HCT116 (cell line): ENCODE measurements around the gene PLXNC1.

ENCODE experiments used
- EGR1 ChIP-seq: IDR thresholded peaks from 2 replicates; pipeline ENCODE4 v1.6.1; 2012; ENCODE audit warnings: low read depth
- ELF1 ChIP-seq: IDR thresholded peaks from 2 replicates; pipeline ENCODE4 v1.6.1; 2012; ENCODE audit warnings: low read depth, borderline replicate concordance
- EZH2 ChIP-seq: fragments of 200-600 bp; sonication (generic); IDR thresholded peaks from 2 replicates; pipeline ENCODE4 v1.6.1; 2017; ENCODE audit warnings: antibody characterized with exemption, mixed run types
- EZH2phosphoT487 ChIP-seq: fragments of 200-600 bp; IDR thresholded peaks from 2 replicates; pipeline ENCODE4 v1.6.1; 2018; ENCODE audit warnings: antibody characterized with exemption, borderline replicate concordance
- FOSL1 ChIP-seq: IDR thresholded peaks from 2 replicates; pipeline ENCODE4 v1.6.1; 2012; ENCODE audit warnings: low read depth
- POLR2A ChIP-seq: IDR thresholded peaks from 2 replicates; pipeline ENCODE4 v1.7.0; 2011; ENCODE audit warnings: borderline replicate concordance; ENCODE audit not compliant: insufficient read depth, insufficient read length; ENCODE audit errors: extremely low read depth
- POLR2AphosphoS5 ChIP-seq: IDR thresholded peaks from 2 replicates; pipeline ENCODE4 v1.6.1; 2011; ENCODE audit warnings: mild to moderate bottlenecking, low read depth, low read length, moderate library complexity
- SIN3A ChIP-seq: IDR thresholded peaks from 2 replicates; pipeline ENCODE4 v1.6.1; 2012; ENCODE audit warnings: low read depth
- SP1 ChIP-seq: IDR thresholded peaks from 2 replicates; pipeline ENCODE4 v1.6.1; 2012; ENCODE audit warnings: low read depth
- YY1 ChIP-seq: IDR thresholded peaks from 2 replicates; pipeline ENCODE4 v1.6.1; 2011; ENCODE audit warnings: low read length, low read depth, moderate library complexity, mild to moderate bottlenecking; ENCODE audit not compliant: insufficient replicate concordance; ENCODE audit errors: extremely low read depth
- TF ChIP-seq, protein P1 (sequence below): IDR thresholded peaks from 2 replicates; pipeline ENCODE4 v1.6.1; 2012
- TF ChIP-seq, protein P2 (sequence below), 3 experiments: fragments of 200-600 bp in 1 of 3; sonication (generic) in 1 of 3; IDR thresholded peaks in 2 of 3; conservative IDR thresholded peaks in 1 of 3; 2 replicates each; pipeline ENCODE4 v1.5.1; 2012 to 2017; ENCODE audit warnings: low read depth in 2 of 3, low read length in 2 of 3, antibody characterized with exemption in 1 of 3, borderline replicate concordance in 1 of 3, control low read depth in 1 of 3, mild to moderate bottlenecking in 1 of 3, mixed read lengths in 1 of 3, mixed run types in 1 of 3, moderate library complexity in 1 of 3; ENCODE audit not compliant: insufficient read depth in 1 of 3
- TF ChIP-seq, protein P3 (sequence below): IDR thresholded peaks from 2 replicates; pipeline ENCODE4 v1.6.1; 2012; ENCODE audit warnings: low read depth
- TF ChIP-seq, protein P4 (sequence below): IDR thresholded peaks from 2 replicates; pipeline ENCODE4 v1.6.1; 2011; ENCODE audit warnings: mild to moderate bottlenecking, low read length, moderate library complexity; ENCODE audit not compliant: insufficient replicate concordance; ENCODE audit errors: extremely low read depth

DNA sequence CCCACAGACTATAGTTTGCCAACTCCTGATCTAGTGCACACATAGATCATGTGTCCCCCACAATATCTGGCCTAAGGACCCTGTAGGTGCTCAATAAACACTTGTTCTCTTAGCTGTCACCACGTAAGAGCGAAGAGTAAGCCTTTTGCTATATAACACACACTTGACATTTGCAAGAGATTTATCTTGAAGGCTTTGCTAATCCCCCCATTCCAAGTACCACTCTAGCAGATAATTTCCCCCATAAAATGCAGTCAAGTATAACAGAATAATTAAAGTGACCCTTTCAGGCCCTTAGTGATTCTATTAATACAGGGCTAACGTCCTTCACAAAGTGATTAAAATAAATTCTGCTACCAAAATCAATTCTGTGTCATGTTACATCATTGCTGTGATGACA is 87.5 kb downstream of the PLXNC1 start:
- no peak for TF ChIP-seq FOSL1
- TF ChIP-seq, protein P1, sequence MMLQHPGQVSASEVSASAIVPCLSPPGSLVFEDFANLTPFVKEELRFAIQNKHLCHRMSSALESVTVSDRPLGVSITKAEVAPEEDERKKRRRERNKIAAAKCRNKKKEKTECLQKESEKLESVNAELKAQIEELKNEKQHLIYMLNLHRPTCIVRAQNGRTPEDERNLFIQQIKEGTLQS: no peak
- TF ChIP-seq, protein P2, sequence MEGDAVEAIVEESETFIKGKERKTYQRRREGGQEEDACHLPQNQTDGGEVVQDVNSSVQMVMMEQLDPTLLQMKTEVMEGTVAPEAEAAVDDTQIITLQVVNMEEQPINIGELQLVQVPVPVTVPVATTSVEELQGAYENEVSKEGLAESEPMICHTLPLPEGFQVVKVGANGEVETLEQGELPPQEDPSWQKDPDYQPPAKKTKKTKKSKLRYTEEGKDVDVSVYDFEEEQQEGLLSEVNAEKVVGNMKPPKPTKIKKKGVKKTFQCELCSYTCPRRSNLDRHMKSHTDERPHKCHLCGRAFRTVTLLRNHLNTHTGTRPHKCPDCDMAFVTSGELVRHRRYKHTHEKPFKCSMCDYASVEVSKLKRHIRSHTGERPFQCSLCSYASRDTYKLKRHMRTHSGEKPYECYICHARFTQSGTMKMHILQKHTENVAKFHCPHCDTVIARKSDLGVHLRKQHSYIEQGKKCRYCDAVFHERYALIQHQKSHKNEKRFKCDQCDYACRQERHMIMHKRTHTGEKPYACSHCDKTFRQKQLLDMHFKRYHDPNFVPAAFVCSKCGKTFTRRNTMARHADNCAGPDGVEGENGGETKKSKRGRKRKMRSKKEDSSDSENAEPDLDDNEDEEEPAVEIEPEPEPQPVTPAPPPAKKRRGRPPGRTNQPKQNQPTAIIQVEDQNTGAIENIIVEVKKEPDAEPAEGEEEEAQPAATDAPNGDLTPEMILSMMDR (IDR thresholded peaks at IDR 0.05 in 2 of 3, conservative IDR thresholded peaks at IDR 0.05 in 1 of 3; ENCODE audit: borderline replicate concordance in 1 of 3, insufficient read depth in 1 of 3, low read depth in 2 of 3, low read length in 2 of 3): no peak
- no peak for TF ChIP-seq YY1
- TF ChIP-seq EZH2phosphoT487: no peak
- no peak for TF ChIP-seq EZH2
- TF ChIP-seq POLR2AphosphoS5: no peak
- TF ChIP-seq, protein P3, sequence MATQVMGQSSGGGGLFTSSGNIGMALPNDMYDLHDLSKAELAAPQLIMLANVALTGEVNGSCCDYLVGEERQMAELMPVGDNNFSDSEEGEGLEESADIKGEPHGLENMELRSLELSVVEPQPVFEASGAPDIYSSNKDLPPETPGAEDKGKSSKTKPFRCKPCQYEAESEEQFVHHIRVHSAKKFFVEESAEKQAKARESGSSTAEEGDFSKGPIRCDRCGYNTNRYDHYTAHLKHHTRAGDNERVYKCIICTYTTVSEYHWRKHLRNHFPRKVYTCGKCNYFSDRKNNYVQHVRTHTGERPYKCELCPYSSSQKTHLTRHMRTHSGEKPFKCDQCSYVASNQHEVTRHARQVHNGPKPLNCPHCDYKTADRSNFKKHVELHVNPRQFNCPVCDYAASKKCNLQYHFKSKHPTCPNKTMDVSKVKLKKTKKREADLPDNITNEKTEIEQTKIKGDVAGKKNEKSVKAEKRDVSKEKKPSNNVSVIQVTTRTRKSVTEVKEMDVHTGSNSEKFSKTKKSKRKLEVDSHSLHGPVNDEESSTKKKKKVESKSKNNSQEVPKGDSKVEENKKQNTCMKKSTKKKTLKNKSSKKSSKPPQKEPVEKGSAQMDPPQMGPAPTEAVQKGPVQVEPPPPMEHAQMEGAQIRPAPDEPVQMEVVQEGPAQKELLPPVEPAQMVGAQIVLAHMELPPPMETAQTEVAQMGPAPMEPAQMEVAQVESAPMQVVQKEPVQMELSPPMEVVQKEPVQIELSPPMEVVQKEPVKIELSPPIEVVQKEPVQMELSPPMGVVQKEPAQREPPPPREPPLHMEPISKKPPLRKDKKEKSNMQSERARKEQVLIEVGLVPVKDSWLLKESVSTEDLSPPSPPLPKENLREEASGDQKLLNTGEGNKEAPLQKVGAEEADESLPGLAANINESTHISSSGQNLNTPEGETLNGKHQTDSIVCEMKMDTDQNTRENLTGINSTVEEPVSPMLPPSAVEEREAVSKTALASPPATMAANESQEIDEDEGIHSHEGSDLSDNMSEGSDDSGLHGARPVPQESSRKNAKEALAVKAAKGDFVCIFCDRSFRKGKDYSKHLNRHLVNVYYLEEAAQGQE: no peak
- no peak for TF ChIP-seq ELF1
- no peak for TF ChIP-seq SIN3A
- no peak for TF ChIP-seq SP1
- TF ChIP-seq EGR1: no peak
- TF ChIP-seq POLR2A: no peak
- TF ChIP-seq, protein P4, sequence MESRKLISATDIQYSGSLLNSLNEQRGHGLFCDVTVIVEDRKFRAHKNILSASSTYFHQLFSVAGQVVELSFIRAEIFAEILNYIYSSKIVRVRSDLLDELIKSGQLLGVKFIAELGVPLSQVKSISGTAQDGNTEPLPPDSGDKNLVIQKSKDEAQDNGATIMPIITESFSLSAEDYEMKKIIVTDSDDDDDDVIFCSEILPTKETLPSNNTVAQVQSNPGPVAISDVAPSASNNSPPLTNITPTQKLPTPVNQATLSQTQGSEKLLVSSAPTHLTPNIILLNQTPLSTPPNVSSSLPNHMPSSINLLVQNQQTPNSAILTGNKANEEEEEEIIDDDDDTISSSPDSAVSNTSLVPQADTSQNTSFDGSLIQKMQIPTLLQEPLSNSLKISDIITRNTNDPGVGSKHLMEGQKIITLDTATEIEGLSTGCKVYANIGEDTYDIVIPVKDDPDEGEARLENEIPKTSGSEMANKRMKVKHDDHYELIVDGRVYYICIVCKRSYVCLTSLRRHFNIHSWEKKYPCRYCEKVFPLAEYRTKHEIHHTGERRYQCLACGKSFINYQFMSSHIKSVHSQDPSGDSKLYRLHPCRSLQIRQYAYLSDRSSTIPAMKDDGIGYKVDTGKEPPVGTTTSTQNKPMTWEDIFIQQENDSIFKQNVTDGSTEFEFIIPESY: no peak
